ENCODE data around the gene UFSP1.

DNA sequence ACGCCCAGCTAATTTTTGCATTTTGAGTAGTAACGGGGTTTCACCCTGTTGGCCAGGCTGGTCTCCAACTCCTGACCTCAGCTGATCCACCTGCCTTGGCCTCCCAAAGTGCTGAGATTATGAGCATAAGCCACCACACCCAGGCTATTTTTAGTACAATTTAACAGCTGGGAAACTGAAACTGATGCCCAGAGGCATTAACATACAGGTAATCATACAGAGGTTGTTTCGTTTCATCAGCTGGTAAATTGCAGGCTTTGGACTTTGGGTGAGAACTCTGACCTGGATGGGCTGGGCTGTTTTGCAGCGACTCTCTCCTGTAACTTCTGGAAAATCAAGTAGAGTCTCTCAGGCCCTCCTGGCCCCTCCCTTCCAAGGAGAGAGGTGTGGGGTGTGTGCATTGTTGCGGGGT lies 12.4 kb upstream of the UFSP1 start:
- TF ChIP-seq EP300 (IDR thresholded peaks at IDR 0.05; ENCODE audit: borderline replicate concordance in 1 of 2, control insufficient read depth in 1 of 2, low read depth in 2 of 2, low read length in 2 of 2) (no peak), EGR1 (IDR thresholded peaks at IDR 0.05; ENCODE audit: borderline replicate concordance in 1 of 2, low read depth in 2 of 2, low read length in 2 of 2) (no peak), HCFC1 (IDR thresholded peaks at IDR 0.05; ENCODE audit: low read length) (no peak), ESRRA (IDR thresholded peaks at IDR 0.05; ENCODE audit: low read length) (no peak), ZNF24 (IDR thresholded peaks at IDR 0.05) (no peak), YY1 (IDR thresholded peaks at IDR 0.05; ENCODE audit: low read depth, low read length) (no peak), POLR2A (IDR thresholded peaks at IDR 0.05; ENCODE audit: low read depth, low read length) (no peak), TBL1XR1 (IDR thresholded peaks at IDR 0.05; ENCODE audit: low read depth, low read length) (no peak), MYC (IDR thresholded peaks at IDR 0.05; ENCODE audit: insufficient read depth, insufficient read length, insufficient replicate concordance, low read length, severe bottlenecking) (no peak)
- TF ChIP-seq, protein P1, sequence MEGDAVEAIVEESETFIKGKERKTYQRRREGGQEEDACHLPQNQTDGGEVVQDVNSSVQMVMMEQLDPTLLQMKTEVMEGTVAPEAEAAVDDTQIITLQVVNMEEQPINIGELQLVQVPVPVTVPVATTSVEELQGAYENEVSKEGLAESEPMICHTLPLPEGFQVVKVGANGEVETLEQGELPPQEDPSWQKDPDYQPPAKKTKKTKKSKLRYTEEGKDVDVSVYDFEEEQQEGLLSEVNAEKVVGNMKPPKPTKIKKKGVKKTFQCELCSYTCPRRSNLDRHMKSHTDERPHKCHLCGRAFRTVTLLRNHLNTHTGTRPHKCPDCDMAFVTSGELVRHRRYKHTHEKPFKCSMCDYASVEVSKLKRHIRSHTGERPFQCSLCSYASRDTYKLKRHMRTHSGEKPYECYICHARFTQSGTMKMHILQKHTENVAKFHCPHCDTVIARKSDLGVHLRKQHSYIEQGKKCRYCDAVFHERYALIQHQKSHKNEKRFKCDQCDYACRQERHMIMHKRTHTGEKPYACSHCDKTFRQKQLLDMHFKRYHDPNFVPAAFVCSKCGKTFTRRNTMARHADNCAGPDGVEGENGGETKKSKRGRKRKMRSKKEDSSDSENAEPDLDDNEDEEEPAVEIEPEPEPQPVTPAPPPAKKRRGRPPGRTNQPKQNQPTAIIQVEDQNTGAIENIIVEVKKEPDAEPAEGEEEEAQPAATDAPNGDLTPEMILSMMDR (IDR thresholded peaks at IDR 0.05 in 2 of 3, conservative IDR thresholded peaks at IDR 0.05 in 1 of 3; ENCODE audit: control insufficient read depth in 2 of 3, extremely low read depth in 1 of 3, insufficient read depth in 1 of 3, low read depth in 3 of 3, low read length in 3 of 3): no peak
